Sigmoid colon (tissue), 7 donors: Measurements from ENCODE around the gene IKZF1. TPM values are rescaled to one million over a fixed set of nuclear protein-coding genes. Genes with fewer than 3 reads are reported as not detected.

ENCODE experiments used
- DNase-seq: peaks from one replicate; pipeline ENCODE4 v3.0.0-alpha.2; 2019
- H3K27ac ChIP-seq, 4 donors: fragments of 200-600 bp; sonication (generic); one replicate each; pipeline ENCODE4 v1.5.1; 2016 to 2019; ENCODE audit warnings: mild to moderate bottlenecking in 1 of 4
- H3K27me3 ChIP-seq, 3 donors: fragments of 200-600 bp; sonication (generic); one replicate each; pipeline ENCODE4 v1.5.1; 2019; ENCODE audit warnings: mild to moderate bottlenecking in 1 of 3
- H3K36me3 ChIP-seq, 4 donors: fragments of 200-600 bp; sonication (generic); one replicate each; pipeline ENCODE4 v1.5.1; 2016 to 2019
- H3K4me1 ChIP-seq, 4 donors: fragments of 200-600 bp; sonication (generic); one replicate each; pipeline ENCODE4 v1.5.1; 2017 to 2019
- H3K4me3 ChIP-seq, 4 donors: fragments of 200-600 bp; sonication (generic); one replicate each; pipeline ENCODE4 v1.5.1; 2017 to 2019; ENCODE audit warnings: mild to moderate bottlenecking in 2 of 4, moderate library complexity in 1 of 4
- H3K9me3 ChIP-seq, 4 donors: fragments of 200-600 bp in 3 of 4; sonication (generic) in 3 of 4; one replicate each; pipeline versions ENCODE4 v1.5.1 to v1.6.1; 2013 to 2019
- CTCF ChIP-seq, 4 experiments: fragments of 450-650 bp in 3 of 4; fragments of 200-600 bp in 1 of 4; IDR thresholded peaks; one replicate each; pipeline ENCODE4 v1.5.1; 2016 to 2019; ENCODE audit warnings: antibody characterized with exemption in 4 of 4, mild to moderate bottlenecking in 3 of 4, moderate library complexity in 2 of 4
- EP300 ChIP-seq, 4 donors: sonication (generic); formaldehyde crosslinking; IDR thresholded peaks; one replicate each; pipeline ENCODE4 v1.6.1; 2017; ENCODE audit warnings: antibody characterized with exemption in 4 of 4
- POLR2A ChIP-seq, 2 donors: fragments of 450-650 bp; IDR thresholded peaks; one replicate each; pipeline ENCODE4 v1.6.1; 2016; ENCODE audit warnings: antibody characterized with exemption in 2 of 2, mild to moderate bottlenecking in 2 of 2, moderate library complexity in 2 of 2
- POLR2AphosphoS5 ChIP-seq, 4 donors: sonication (generic); formaldehyde crosslinking; IDR thresholded peaks; one replicate each; pipeline ENCODE4 v1.6.1; 2017; ENCODE audit warnings: antibody characterized with exemption in 4 of 4
- WGBS, 2 donors: extraction: QIAGEN DNeasy Blood & Tissue Kit; methylation state at CpG; one replicate each; pipeline ENCODE4 v1.1.7; 2013; 5-methylcytosine and 5-hydroxymethylcytosine counted together
- intact Hi-C: fragments of 100-400 bp; cut with DNase I; formaldehyde crosslinking; loops from one replicate; pipeline ENCODE4 v1.15.1; 2023
- polyA plus RNA-seq, 3 donors: library from polyadenylated mRNA; stranded (reverse); fragments of 200-250 nt; gene quantifications; one replicate each; pipeline ENCODE4 v1.2.3, GENCODE V29; 2013
- total RNA-seq, 4 donors: library from RNA; depleted of rRNA; stranded (reverse); fragments of >200 nt; gene quantifications; one replicate each; pipeline ENCODE4 v1.1.0, GENCODE V29; 2016
- donor health status: healthy with polysubstance abuse.
- donor health status: Bipolar disorder and iron deficiency.
- donor health status: healthy.

Gene IKZF1
- total and polyA plus RNA-seq, 7 donors: 1.8 to 29.9 (median 6.4) TPM

- intact Hi-C loops: no loop called here
- Histone ChIP-seq H3K27ac (no peak overlapping the region), H3K4me3 (no peak overlapping the region), H3K27me3 (no peaks in the 10 kb centered on the region), H3K9me3 (no peaks in the 10 kb centered on the region), H3K36me3 (no peaks in the 10 kb centered on the region), H3K4me1 (no peaks in the 10 kb centered on the region)
- 76 to 87% methylated on average over 1 of the region's 1 CpG for WGBS, 2 donors
- no peak for DNase-seq
- TF ChIP-seq POLR2A (IDR thresholded peaks at IDR 0.05): no peak
- no peak for TF ChIP-seq EP300 (IDR thresholded peaks at IDR 0.05)
- no peak for TF ChIP-seq CTCF (IDR thresholded peaks at IDR 0.05)
- no peak for TF ChIP-seq POLR2AphosphoS5 (IDR thresholded peaks at IDR 0.05)
Measured at GRCh38 chr7:50352751-50353150, 48.2 kb downstream of the IKZF1 start.

- Histone ChIP-seq H3K9me3 (no peaks in the 10 kb centered on the region), H3K4me1 (no peaks in the 10 kb centered on the region), H3K27ac (no peak overlapping the region), H3K27me3 (no peaks in the 10 kb centered on the region), H3K36me3 (no peaks in the 10 kb centered on the region), H3K4me3 (no peak overlapping the region)
- 76 to 83% methylated on average over 2 of the region's 2 CpGs for WGBS, 2 donors
- DNase-seq: no peak
- TF ChIP-seq CTCF (IDR thresholded peaks at IDR 0.05): no peak
- no peak for TF ChIP-seq EP300 (IDR thresholded peaks at IDR 0.05)
- TF ChIP-seq POLR2A (IDR thresholded peaks at IDR 0.05): no peak
- no peak for TF ChIP-seq POLR2AphosphoS5 (IDR thresholded peaks at IDR 0.05)
- intact Hi-C loops: no loop called here
Measured at GRCh38 chr7:50353201-50353600, 48.7 kb downstream of the IKZF1 start.

- Histone ChIP-seq H3K27ac (no peak overlapping the region), H3K4me3 (no peak overlapping the region), H3K27me3 (no peaks in the 10 kb centered on the region), H3K36me3 (no peaks in the 10 kb centered on the region), H3K9me3 (no peaks in the 10 kb centered on the region), H3K4me1 (no peaks in the 10 kb centered on the region)
- TF ChIP-seq POLR2A (IDR thresholded peaks at IDR 0.05): no peak
- no peak for TF ChIP-seq EP300 (IDR thresholded peaks at IDR 0.05)
- WGBS, 2 donors: 69 to 88% methylated on average over 9 of the region's 9 CpGs
- DNase-seq: no peak
- intact Hi-C loops: no loop called here
Measured at GRCh38 chr7:50353894-50354595, 49.5 kb downstream of the IKZF1 start.

- WGBS, 2 donors: 58 to 66% methylated on average over 9 of the region's 9 CpGs
- DNase-seq: peak; percentile 61
Measured at GRCh38 chr7:50355817-50356178, 51.3 kb downstream of the IKZF1 start.

More at GRCh38 chr7:50355817-50356178, 51.3 kb downstream of the IKZF1 start:
- Histone ChIP-seq H3K36me3 (no peaks in the 10 kb centered on the region), H3K9me3 (no peaks in the 10 kb centered on the region), H3K27ac (no peak overlapping the region), H3K4me3 (no peak overlapping the region), H3K27me3 (no peaks in the 10 kb centered on the region), H3K4me1 (no peaks in the 10 kb centered on the region)
- TF ChIP-seq POLR2A (IDR thresholded peaks at IDR 0.05): no peak
- no peak for TF ChIP-seq POLR2AphosphoS5 (IDR thresholded peaks at IDR 0.05)
- TF ChIP-seq CTCF (IDR thresholded peaks at IDR 0.05): no peak
- no peak for TF ChIP-seq EP300 (IDR thresholded peaks at IDR 0.05)
- intact Hi-C loops: no loop called here
